GM23338 (cell line): ENCODE results near the gene XAGE3. TPM values are rescaled to one million over a fixed set of nuclear protein-coding genes. Genes with fewer than 3 reads are reported as not detected.

Source experiments
- ATAC-seq: fragments of 200-7000 bp; cut with Tn5 transposase; 3 replicates; pipeline ENCODE4 v1.9.1; 2020
- DNase-seq: peaks from one replicate; pipeline ENCODE4 v3.0.0-alpha.2; 2015; ENCODE audit warnings: low spot score
- H2AFZ ChIP-seq: fragments of 200-600 bp; sonication (generic); 2 replicates; pipeline ENCODE4 v1.8.0; 2016; ENCODE audit warnings: antibody characterized with exemption, mild to moderate bottlenecking, moderate library complexity
- H3F3A ChIP-seq: fragments of 200-600 bp; sonication (generic); replicated peaks from 2 replicates; pipeline ENCODE4 v1.8.0; 2017; ENCODE audit warnings: antibody characterized with exemption, mixed run types, low read depth
- H3K27ac ChIP-seq: fragments of 200-600 bp; sonication (generic); 2 replicates; pipeline ENCODE4 v1.6.1; 2016; ENCODE audit warnings: low read depth
- H3K27me3 ChIP-seq: fragments of 200-600 bp; sonication (generic); 2 replicates; pipeline ENCODE4 v1.8.0; 2016; ENCODE audit warnings: mild to moderate bottlenecking, mixed run types, moderate library complexity; ENCODE audit not compliant: insufficient read depth
- H3K36me3 ChIP-seq: fragments of 200-600 bp; sonication (generic); 2 replicates; pipeline ENCODE4 v1.8.0; 2016; ENCODE audit warnings: mild to moderate bottlenecking; ENCODE audit not compliant: insufficient read depth
- H3K4me1 ChIP-seq: fragments of 200-600 bp; sonication (generic); 2 replicates; pipeline ENCODE4 v1.8.0; 2016; ENCODE audit warnings: mild to moderate bottlenecking, moderate library complexity; ENCODE audit not compliant: insufficient read depth
- H3K4me2 ChIP-seq: fragments of 200-600 bp; sonication (generic); 2 replicates; pipeline ENCODE4 v1.7.1; 2017; ENCODE audit warnings: mixed run types
- H3K4me3 ChIP-seq: fragments of 200-600 bp; sonication (generic); 2 replicates; pipeline ENCODE4 v1.6.1; 2016; ENCODE audit warnings: mixed run types
- H3K79me2 ChIP-seq: fragments of 200-600 bp; sonication (generic); replicated peaks from 2 replicates; pipeline ENCODE4 v1.8.0; 2017; ENCODE audit warnings: mild to moderate bottlenecking; ENCODE audit not compliant: insufficient read depth
- H3K9me2 ChIP-seq: fragments of 200-600 bp; sonication (generic); 2 replicates; pipeline ENCODE4 v1.8.0; 2017; ENCODE audit not compliant: insufficient read depth
- H4K20me1 ChIP-seq: fragments of 200-600 bp; sonication (generic); replicated peaks from 2 replicates; pipeline ENCODE4 v1.8.0; 2017; ENCODE audit warnings: mild to moderate bottlenecking; ENCODE audit not compliant: insufficient read depth
- H3K27ac Mint-ChIP-seq: 2 replicates; pipeline ENCODE4 v1.8.0; 2020; ENCODE audit warnings: inconsistent platforms, mild to moderate bottlenecking, moderate library complexity, mixed read lengths
- H3K27me3 Mint-ChIP-seq: 3 replicates; pipeline ENCODE4 v1.8.0; 2022; ENCODE audit warnings: low read depth, mild to moderate bottlenecking, moderate library complexity, mixed read lengths, inconsistent platforms; ENCODE audit not compliant: insufficient read depth, poor library complexity
- H3K36me3 Mint-ChIP-seq: 3 replicates; pipeline ENCODE4 v1.8.0; 2021; ENCODE audit warnings: low read depth, mild to moderate bottlenecking, inconsistent platforms, moderate library complexity, mixed read lengths
- H3K4me1 Mint-ChIP-seq: 3 replicates; pipeline ENCODE4 v1.8.0; 2020; ENCODE audit warnings: mild to moderate bottlenecking, inconsistent platforms, mixed read lengths
- H3K4me3 Mint-ChIP-seq: 3 replicates; pipeline ENCODE4 v1.8.0; 2021; ENCODE audit warnings: moderate library complexity, mild to moderate bottlenecking, inconsistent platforms, mixed read lengths
- H3K9me3 Mint-ChIP-seq: 3 replicates; pipeline ENCODE4 v1.8.0; 2020; ENCODE audit warnings: moderate library complexity, mild to moderate bottlenecking, inconsistent platforms, mixed read lengths
- CREB1 ChIP-seq: fragments of 250-450 bp; sonication (Bioruptor Pico); IDR thresholded peaks from 2 replicates; pipeline ENCODE4 v1.5.0; 2020; ENCODE audit warnings: low read depth, mild to moderate bottlenecking, moderate library complexity
- CTCF ChIP-seq, 2 experiments: fragments of 200-600 bp in 1 of 2; sonication (generic) in 1 of 2; conservative IDR thresholded peaks; 2 replicates each; pipeline versions ENCODE4 v1.5.1 to v1.6.1; 2016 to 2017; ENCODE audit warnings: antibody characterized with exemption in 2 of 2, low read depth in 2 of 2, mild to moderate bottlenecking in 2 of 2, moderate library complexity in 1 of 2
- ETS1 ChIP-seq: IDR thresholded peaks from 2 replicates; pipeline ENCODE4 v1.6.1; 2016; ENCODE audit warnings: antibody characterized with exemption
- EZH2 ChIP-seq: fragments of 200-600 bp; sonication (generic); IDR thresholded peaks from one replicate; pipeline ENCODE4 v1.8.0; 2017; ENCODE audit warnings: antibody characterized with exemption, mild to moderate bottlenecking, low read depth; ENCODE audit not compliant: unreplicated experiment
- EZH2phosphoT487 ChIP-seq: fragments of 200-600 bp; sonication (generic); IDR thresholded peaks from one replicate; pipeline ENCODE4 v1.8.1; 2018; ENCODE audit warnings: antibody characterized with exemption; ENCODE audit not compliant: unreplicated experiment
- JUNB ChIP-seq: IDR thresholded peaks from one replicate; pipeline ENCODE4 v1.6.1; 2016; ENCODE audit warnings: antibody characterized with exemption; ENCODE audit not compliant: unreplicated experiment
- NANOG ChIP-seq: IDR thresholded peaks from 2 replicates; pipeline ENCODE4 v1.6.1; 2016; ENCODE audit warnings: antibody characterized with exemption, borderline replicate concordance
- POLR2AphosphoS5 ChIP-seq: IDR thresholded peaks from 2 replicates; pipeline ENCODE4 v1.6.1; 2016; ENCODE audit warnings: antibody characterized with exemption, low read depth
- REST ChIP-seq: IDR thresholded peaks from one replicate; pipeline ENCODE4 v1.6.1; 2018; ENCODE audit warnings: antibody characterized with exemption; ENCODE audit not compliant: unreplicated experiment
- STAT1 ChIP-seq: IDR thresholded peaks from one replicate; pipeline ENCODE4 v1.6.1; 2016; ENCODE audit warnings: antibody characterized with exemption; ENCODE audit not compliant: unreplicated experiment
- ZNF114 ChIP-seq: fragments of 250-450 bp; sonication (Bioruptor Pico); IDR thresholded peaks from 2 replicates; pipeline ENCODE4 v1.5.0; 2020; ENCODE audit warnings: mild to moderate bottlenecking, moderate library complexity
- ZNF331 ChIP-seq: fragments of 250-450 bp; sonication (Bioruptor Pico); IDR thresholded peaks from 2 replicates; pipeline ENCODE4 v1.5.0; 2020; ENCODE audit warnings: low read depth, mild to moderate bottlenecking, moderate library complexity
- polyA plus RNA-seq: library from polyadenylated mRNA; unstranded; fragments of >200 nt; fragmentation: Nextera tagmentation; extraction: Ambion mirVana; gene quantifications from 2 replicates; pipeline ENCODE4 v1.2.1, GENCODE V29; 2016
- total RNA-seq: library from RNA; depleted of rRNA; stranded (reverse); fragments of >200 nt; shearing (Covaris generic); gene quantifications from 2 replicates; pipeline ENCODE4 v1.2.3, GENCODE V29; 2014
- TF ChIP-seq, protein P1 (sequence below): fragments of 250-450 bp; sonication (Bioruptor Pico); IDR thresholded peaks from 2 replicates; pipeline ENCODE4 v1.5.0; 2020; ENCODE audit warnings: mild to moderate bottlenecking, moderate library complexity

XAGE3 gene
- total and polyA plus RNA-seq, 2 experiments from 2014 or later = not detected

GRCh38 chrX:52874661-52875060 is 6.8 kb upstream of the XAGE3 start:
- H3K4me1 ChIP-seq = no peaks in the 10 kb centered on the region
- H3K4me3 ChIP-seq = no peak overlapping the region
- Mint-ChIP-seq H3K9me3 (no peaks in the 10 kb centered on the region), H3K27me3 (no peaks in the 10 kb centered on the region), H3K36me3 (no peaks in the 10 kb centered on the region), H3K27ac (no peak overlapping the region), H3K4me3 (no peak overlapping the region), H3K4me1 (no peaks in the 10 kb centered on the region)
- no peaks in the 10 kb centered on the region for H3K27me3 ChIP-seq
- ATAC-seq = no peak
- H4K20me1 ChIP-seq = no peaks in the 10 kb centered on the region
- DNase-seq = no peak
- H3F3A ChIP-seq = no peaks in the 10 kb centered on the region
- no peak overlapping the region for H3K27ac ChIP-seq
- H2AFZ ChIP-seq = no peak overlapping the region
- no peaks in the 10 kb centered on the region for H3K36me3 ChIP-seq
- TF ChIP-seq POLR2AphosphoS5 = no peak
- no peak for TF ChIP-seq CREB1 (CRISPR knock-in tag)
- TF ChIP-seq ZNF331 (CRISPR knock-in tag) = no peak
- TF ChIP-seq, protein P1, sequence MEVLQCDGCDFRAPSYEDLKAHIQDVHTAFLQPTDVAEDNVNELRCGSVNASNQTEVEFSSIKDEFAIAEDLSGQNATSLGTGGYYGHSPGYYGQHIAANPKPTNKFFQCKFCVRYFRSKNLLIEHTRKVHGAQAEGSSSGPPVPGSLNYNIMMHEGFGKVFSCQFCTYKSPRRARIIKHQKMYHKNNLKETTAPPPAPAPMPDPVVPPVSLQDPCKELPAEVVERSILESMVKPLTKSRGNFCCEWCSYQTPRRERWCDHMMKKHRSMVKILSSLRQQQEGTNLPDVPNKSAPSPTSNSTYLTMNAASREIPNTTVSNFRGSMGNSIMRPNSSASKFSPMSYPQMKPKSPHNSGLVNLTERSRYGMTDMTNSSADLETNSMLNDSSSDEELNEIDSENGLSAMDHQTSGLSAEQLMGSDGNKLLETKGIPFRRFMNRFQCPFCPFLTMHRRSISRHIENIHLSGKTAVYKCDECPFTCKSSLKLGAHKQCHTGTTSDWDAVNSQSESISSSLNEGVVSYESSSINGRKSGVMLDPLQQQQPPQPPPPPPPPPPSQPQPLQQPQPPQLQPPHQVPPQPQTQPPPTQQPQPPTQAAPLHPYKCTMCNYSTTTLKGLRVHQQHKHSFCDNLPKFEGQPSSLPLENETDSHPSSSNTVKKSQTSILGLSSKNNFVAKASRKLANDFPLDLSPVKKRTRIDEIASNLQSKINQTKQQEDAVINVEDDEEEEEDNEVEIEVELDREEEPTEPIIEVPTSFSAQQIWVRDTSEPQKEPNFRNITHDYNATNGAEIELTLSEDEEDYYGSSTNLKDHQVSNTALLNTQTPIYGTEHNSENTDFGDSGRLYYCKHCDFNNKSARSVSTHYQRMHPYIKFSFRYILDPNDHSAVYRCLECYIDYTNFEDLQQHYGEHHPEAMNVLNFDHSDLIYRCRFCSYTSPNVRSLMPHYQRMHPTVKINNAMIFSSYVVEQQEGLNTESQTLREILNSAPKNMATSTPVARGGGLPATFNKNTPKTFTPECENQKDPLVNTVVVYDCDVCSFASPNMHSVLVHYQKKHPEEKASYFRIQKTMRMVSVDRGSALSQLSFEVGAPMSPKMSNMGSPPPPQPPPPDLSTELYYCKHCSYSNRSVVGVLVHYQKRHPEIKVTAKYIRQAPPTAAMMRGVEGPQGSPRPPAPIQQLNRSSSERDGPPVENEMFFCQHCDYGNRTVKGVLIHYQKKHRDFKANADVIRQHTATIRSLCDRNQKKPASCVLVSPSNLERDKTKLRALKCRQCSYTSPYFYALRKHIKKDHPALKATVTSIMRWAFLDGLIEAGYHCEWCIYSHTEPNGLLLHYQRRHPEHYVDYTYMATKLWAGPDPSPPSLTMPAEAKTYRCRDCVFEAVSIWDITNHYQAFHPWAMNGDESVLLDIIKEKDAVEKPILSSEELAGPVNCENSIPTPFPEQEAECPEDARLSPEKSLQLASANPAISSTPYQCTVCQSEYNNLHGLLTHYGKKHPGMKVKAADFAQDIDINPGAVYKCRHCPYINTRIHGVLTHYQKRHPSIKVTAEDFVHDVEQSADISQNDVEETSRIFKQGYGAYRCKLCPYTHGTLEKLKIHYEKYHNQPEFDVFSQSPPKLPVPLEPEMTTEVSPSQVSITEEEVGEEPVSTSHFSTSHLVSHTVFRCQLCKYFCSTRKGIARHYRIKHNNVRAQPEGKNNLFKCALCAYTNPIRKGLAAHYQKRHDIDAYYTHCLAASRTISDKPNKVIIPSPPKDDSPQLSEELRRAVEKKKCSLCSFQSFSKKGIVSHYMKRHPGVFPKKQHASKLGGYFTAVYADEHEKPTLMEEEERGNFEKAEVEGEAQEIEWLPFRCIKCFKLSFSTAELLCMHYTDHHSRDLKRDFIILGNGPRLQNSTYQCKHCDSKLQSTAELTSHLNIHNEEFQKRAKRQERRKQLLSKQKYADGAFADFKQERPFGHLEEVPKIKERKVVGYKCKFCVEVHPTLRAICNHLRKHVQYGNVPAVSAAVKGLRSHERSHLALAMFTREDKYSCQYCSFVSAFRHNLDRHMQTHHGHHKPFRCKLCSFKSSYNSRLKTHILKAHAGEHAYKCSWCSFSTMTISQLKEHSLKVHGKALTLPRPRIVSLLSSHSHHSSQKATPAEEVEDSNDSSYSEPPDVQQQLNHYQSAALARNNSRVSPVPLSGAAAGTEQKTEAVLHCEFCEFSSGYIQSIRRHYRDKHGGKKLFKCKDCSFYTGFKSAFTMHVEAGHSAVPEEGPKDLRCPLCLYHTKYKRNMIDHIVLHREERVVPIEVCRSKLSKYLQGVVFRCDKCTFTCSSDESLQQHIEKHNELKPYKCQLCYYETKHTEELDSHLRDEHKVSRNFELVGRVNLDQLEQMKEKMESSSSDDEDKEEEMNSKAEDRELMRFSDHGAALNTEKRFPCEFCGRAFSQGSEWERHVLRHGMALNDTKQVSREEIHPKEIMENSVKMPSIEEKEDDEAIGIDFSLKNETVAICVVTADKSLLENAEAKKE (CRISPR knock-in tag) = no peak
- TF ChIP-seq REST = no peak
- TF ChIP-seq NANOG = no peak
- TF ChIP-seq JUNB = no peak
- no peak for TF ChIP-seq ZNF114 (CRISPR knock-in tag)
- TF ChIP-seq EZH2phosphoT487 = no peak
- no peak for TF ChIP-seq CTCF (conservative IDR thresholded peaks at IDR 0.05; ENCODE audit: low read depth in 2 of 2)
- TF ChIP-seq STAT1 = no peak
- TF ChIP-seq ETS1 = no peak
- TF ChIP-seq EZH2 = no peak
- H3K9me2 ChIP-seq = no peaks in the 10 kb centered on the region
- H3K79me2 ChIP-seq = no peaks in the 10 kb centered on the region
- H3K4me2 ChIP-seq = no peak overlapping the region
